Naive thymus-derived CD8-positive, alpha-beta T cell (primary cell): ENCODE data around the gene ACTR3C. TPM values are rescaled to one million over a fixed set of nuclear protein-coding genes. Genes with fewer than 3 reads are reported as not detected.

ENCODE experiments used
- ATAC-seq, 2 donors: fragments of 150-1000 bp; cut with Tn5 transposase in 1 of 2; sonication (Bioruptor Pico), chemical (Tn5 transposase) in 1 of 2; 1 replicate in 1 of 2; 2 replicates in 1 of 2; pipeline ENCODE4 v1.10.0; 2021; ENCODE audit warnings: mild to moderate bottlenecking in 2 of 2, moderate library complexity in 2 of 2
- POLR2A ChIA-PET: fragments of 350-600 bp; sonication (Branson Sonifier 250); formaldehyde crosslinking; loops from one replicate; lab custom pipeline; 2021; ENCODE audit warnings: antibody characterized with exemption; lab: Charles Lee
- DNase-seq, 10 donors: peaks; one replicate each; pipeline versions ENCODE4 v3.0.0 to v3.0.0-alpha.2; 2020 to 2022
- H3K27ac Mint-ChIP-seq, 10 donors: one replicate each; pipeline ENCODE4 v1.8.0; 2020 to 2022; ENCODE audit warnings: mild to moderate bottlenecking in 10 of 10, mixed read lengths in 10 of 10, moderate library complexity in 4 of 10, inconsistent platforms in 1 of 10
- H3K27me3 Mint-ChIP-seq, 5 donors: one replicate each; pipeline ENCODE4 v1.8.0; 2021 to 2022; ENCODE audit warnings: mixed read lengths in 5 of 5
- H3K36me3 Mint-ChIP-seq, 3 donors: one replicate each; pipeline ENCODE4 v1.8.0; 2020 to 2022; ENCODE audit warnings: mixed read lengths in 3 of 3, mild to moderate bottlenecking in 2 of 3, inconsistent platforms in 1 of 3
- H3K4me1 Mint-ChIP-seq, 4 donors: one replicate each; pipeline ENCODE4 v1.8.0; 2021 to 2022; ENCODE audit warnings: mixed read lengths in 4 of 4
- H3K4me3 Mint-ChIP-seq, 10 donors: one replicate each; pipeline ENCODE4 v1.8.0; 2020 to 2022; ENCODE audit warnings: mild to moderate bottlenecking in 10 of 10, mixed read lengths in 10 of 10, moderate library complexity in 6 of 10, inconsistent platforms in 1 of 10
- H3K9me3 Mint-ChIP-seq, 9 donors: one replicate each; pipeline ENCODE4 v1.8.0; 2020 to 2022; ENCODE audit warnings: mixed read lengths in 9 of 9, mild to moderate bottlenecking in 3 of 9, inconsistent platforms in 1 of 9, moderate library complexity in 1 of 9
- polyA plus RNA-seq, 3 donors: library from polyadenylated mRNA; unstranded; fragments of 300-500 nt; fragmentation: Illumina TruSeq; gene quantifications; one replicate each; pipeline ENCODE4 v1.2.3, GENCODE V29; 2021
- total RNA-seq, 8 experiments: library from RNA in 2 of 8; stranded (reverse) in 2 of 8; gene quantifications; one replicate each; pipeline ENCODE4 v1.2.3 and lab custom pipeline; 2021 to 2026

The ACTR3C gene
- total RNA-seq (10 to 100 TPM in 1 of 2 experiments, 1 to 10 TPM in 1; 9.8 to 12.8 TPM), polyA plus RNA-seq (1 to 10 TPM; 2.1 to 4.6 (median 3.5) TPM), total RNA-seq (lab: John Stamatoyannopoulos, UW) (3.6 to 6.3 (median 5.1) reads per million in 6 experiments)

- no peaks in the 10 kb centered on the region for H3K27me3 Mint-ChIP-seq
- H3K9me3 Mint-ChIP-seq: no peaks in the 10 kb centered on the region
- POLR2A ChIA-PET: interaction anchor here (0.6 to 1.7 kb wide), 6 partner anchors 9 to 1211 kb away, joined by 3 to 8 read pairs (median 4); partner anchors contain the start of genes GIMAP7 and REPIN1
- H3K27ac Mint-ChIP-seq: peak within 1 kb of the TSS; percentile 95 to 99 (median 97)
- peak; percentile 33 to 78 (median 58) for DNase-seq
- peaks cover 24 to 55% (median 48%) of the 10 kb centered on the region in 4 donors for H3K4me1 Mint-ChIP-seq
- peaks cover 7 to 30% (median 9%) of the 10 kb centered on the region in 3 donors for H3K36me3 Mint-ChIP-seq
- H3K4me3 Mint-ChIP-seq: peak within 1 kb of the TSS; percentile 92 to 100 (median 98)
- ATAC-seq: peak; percentile 61 to 76
Observed at GRCh38 chr7:150322833-150323681, at the start of gene ACTR3C, which contains the start of gene LRRC61. Gene ACTR3C (minus strand): TSS chr7:150323545. CDS start chr7:150295296, 28,249 bp downstream. Gene LRRC61 (plus strand): TSS chr7:150323355. CDS start chr7:150336862, 13,507 bp downstream.

- POLR2A ChIA-PET: interaction anchor here (2.2 kb wide), 1 partner anchor 11 kb away, joined by 5 read pairs; no protein-coding TSS in a partner anchor
- H3K27ac Mint-ChIP-seq: peak overlapping the region in 6 of 10 donors; percentile 36 to 90 (median 62)
- no peak for ATAC-seq
- peaks cover 29 to 71% (median 67%) of the 10 kb centered on the region in 4 donors for H3K4me1 Mint-ChIP-seq
- no peaks in the 10 kb centered on the region for H3K9me3 Mint-ChIP-seq
- no peaks in the 10 kb centered on the region for H3K27me3 Mint-ChIP-seq
- H3K36me3 Mint-ChIP-seq: peaks cover 0 to 26% (median 0%) of the 10 kb centered on the region in 3 donors
- no peak for DNase-seq
- H3K4me3 Mint-ChIP-seq: peak overlapping the region in 2 of 10 donors; percentile 11
Observed at GRCh38 chr7:150372271-150373048, 49.1 kb upstream of the ACTR3C start.

DNA sequence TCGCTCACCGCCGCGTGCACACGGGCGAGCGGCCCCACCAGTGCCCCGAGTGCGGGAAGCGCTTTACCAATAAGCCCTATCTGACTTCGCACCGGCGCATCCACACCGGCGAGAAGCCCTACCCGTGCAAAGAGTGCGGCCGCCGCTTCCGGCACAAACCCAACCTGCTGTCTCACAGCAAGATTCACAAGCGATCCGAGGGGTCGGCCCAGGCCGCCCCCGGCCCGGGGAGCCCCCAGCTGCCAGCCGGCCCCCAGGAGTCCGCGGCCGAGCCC, 48.6 kb upstream of the ACTR3C start:
- H3K9me3 Mint-ChIP-seq: no peaks in the 10 kb centered on the region
- H3K4me1 Mint-ChIP-seq: peaks cover 29 to 67% (median 65%) of the 10 kb centered on the region in 4 donors
- no peaks in the 10 kb centered on the region for H3K27me3 Mint-ChIP-seq
- ATAC-seq (no peak), DNase-seq (no peak)
- POLR2A ChIA-PET: no interaction called here
- H3K27ac Mint-ChIP-seq: no peak overlapping the region
- no peak overlapping the region for H3K4me3 Mint-ChIP-seq
- peaks cover 0 to 26% (median 0%) of the 10 kb centered on the region in 3 donors for H3K36me3 Mint-ChIP-seq

GRCh38 chr7:150371131-150371995, 48.0 kb upstream of the ACTR3C start:
- peaks cover 0 to 26% (median 0%) of the 10 kb centered on the region in 3 donors for H3K36me3 Mint-ChIP-seq
- H3K4me3 Mint-ChIP-seq: peak overlapping the region in 2 of 10 donors; percentile 89 to 96
- H3K9me3 Mint-ChIP-seq: no peaks in the 10 kb centered on the region
- DNase-seq: no peak
- H3K27me3 Mint-ChIP-seq: no peaks in the 10 kb centered on the region
- peaks cover 27 to 67% (median 62%) of the 10 kb centered on the region in 4 donors for H3K4me1 Mint-ChIP-seq
- H3K27ac Mint-ChIP-seq: peak overlapping the region in 7 of 10 donors; percentile 15 to 97 (median 91)
- POLR2A ChIA-PET: interaction anchor here (3.5 to 7.3 kb wide), 2 partner anchors 15 to 34 kb away, joined by 41 to 96 read pairs; a partner anchor contains a TSS
- ATAC-seq: no peak

- Mint-ChIP-seq H3K9me3 (no peaks in the 10 kb centered on the region), H3K4me1 (peaks cover 24 to 67% (median 62%) of the 10 kb centered on the region in 4 donors), H3K27me3 (no peaks in the 10 kb centered on the region), H3K36me3 (peaks cover 0 to 26% (median 0%) of the 10 kb centered on the region in 3 donors), H3K4me3 (peak overlapping the region; percentile 55 to 98 (median 94)), H3K27ac (peak overlapping the region; percentile 81 to 97 (median 94))
- POLR2A ChIA-PET: interaction anchor here (1.5 to 7.3 kb wide), 5 partner anchors 7 to 76 kb away, joined by 3 to 96 read pairs (median 37); partner anchors contain the start of gene ZNF775
- DNase-seq (no peak), ATAC-seq (no peak)
Observed at GRCh38 chr7:150370612-150371071, 47.3 kb upstream of the ACTR3C start.

DNA sequence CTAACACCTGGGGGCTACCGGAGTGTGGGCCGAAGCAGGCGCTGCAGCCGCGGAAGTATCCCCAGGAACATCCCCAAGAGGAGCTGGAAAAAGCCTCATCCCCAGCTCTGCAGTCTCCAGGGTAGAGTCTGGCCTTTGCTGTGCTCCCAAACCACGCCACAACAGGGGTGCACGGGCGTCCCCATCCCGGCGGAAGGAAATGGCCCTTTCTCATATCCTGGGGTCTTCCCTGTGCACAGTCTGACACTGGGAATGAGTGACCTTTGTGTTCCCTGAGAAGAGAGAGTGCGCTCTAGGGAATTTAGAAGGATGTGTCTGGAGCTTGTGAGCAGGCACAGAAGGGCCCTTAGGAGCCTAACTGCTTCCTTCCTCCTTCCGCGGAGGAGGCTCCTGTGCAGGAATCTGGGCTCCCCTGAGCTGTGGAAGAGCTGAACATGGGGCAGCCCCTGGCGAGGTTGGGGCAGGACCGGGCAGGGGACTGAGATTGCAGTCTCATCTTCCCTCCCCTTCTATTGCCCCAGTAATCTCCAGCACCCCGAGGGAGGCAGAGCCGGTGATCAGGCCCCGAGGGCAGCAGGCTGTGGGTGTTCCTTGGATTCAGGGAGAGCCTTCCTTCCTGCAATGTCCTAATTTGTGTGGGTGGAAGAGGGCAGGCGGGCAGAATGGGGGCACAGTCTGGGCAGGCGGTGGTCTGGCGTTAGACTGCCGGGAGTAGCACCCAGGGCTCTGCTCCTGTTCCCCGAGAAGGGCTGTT, 46.6 kb upstream of the ACTR3C start:
- Mint-ChIP-seq H3K27me3 (no peaks in the 10 kb centered on the region), H3K4me1 (peaks cover 25 to 68% (median 62%) of the 10 kb centered on the region in 4 donors), H3K36me3 (peaks cover 0 to 26% (median 0%) of the 10 kb centered on the region in 3 donors), H3K4me3 (peak overlapping the region; percentile 89 to 98 (median 94)), H3K27ac (peak overlapping the region; percentile 89 to 97 (median 95)), H3K9me3 (no peaks in the 10 kb centered on the region)
- POLR2A ChIA-PET: interaction anchor here (1.0 to 7.3 kb wide), 12 partner anchors 8 to 386 kb away, joined by 3 to 96 read pairs (median 6); partner anchors contain the start of genes GIMAP1 and ZNF775
- ATAC-seq (no peak), DNase-seq (no peak)

DNA sequence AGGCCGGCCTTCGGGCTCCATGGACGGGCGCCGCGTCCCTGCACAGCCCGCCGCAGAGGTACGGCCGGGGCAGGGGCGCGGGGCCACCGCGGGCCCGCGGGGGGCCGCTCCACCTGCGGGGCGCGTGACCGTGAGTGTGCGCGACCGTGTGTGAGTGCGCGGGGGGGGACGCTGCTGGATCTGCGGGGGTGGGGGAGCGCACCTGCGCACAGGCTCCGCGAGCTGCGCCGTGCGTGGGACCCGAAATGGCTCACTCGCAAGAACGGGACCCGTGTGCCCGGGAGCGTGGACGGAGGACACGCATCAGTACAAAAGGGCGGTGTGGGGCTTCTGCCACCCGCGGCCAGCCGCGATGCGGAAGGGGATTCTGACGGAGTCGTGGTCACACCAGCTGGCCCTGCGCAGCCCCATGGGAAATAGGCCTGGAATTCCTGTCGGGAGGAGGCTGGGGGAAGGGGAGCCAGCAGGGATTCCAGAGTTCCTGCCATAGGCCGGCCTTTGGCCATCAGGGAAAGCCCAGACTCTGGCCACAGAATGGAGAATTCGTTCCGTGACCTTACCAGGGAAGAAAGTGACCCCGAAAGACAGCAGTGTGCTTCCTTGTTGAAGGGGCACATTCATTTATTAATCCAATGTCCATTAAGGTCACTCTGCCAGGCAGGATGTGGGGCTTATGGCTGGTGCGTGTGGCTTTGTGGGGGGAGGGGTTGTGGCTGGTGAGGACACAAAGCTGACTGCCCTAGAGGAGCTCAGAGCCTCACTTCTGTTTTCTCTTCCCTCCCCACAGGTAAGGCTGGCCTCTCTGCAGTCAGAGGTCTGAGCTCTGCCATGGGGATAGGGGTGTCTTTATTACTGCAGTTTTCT, 45.8 kb upstream of the ACTR3C start:
- ATAC-seq (peak; percentile 60 to 73), DNase-seq (peak in 9 of 10 donors; percentile 50 to 77 (median 61))
- peaks cover 21 to 64% (median 58%) of the 10 kb centered on the region in 4 donors for H3K4me1 Mint-ChIP-seq
- POLR2A ChIA-PET: interaction anchor here (0.7 to 7.3 kb wide), 22 partner anchors 8 to 952 kb away, joined by 3 to 96 read pairs (median 5); partner anchors contain the start of genes ACTR3C, GIMAP1, GIMAP5 and GIMAP8
- H3K9me3 Mint-ChIP-seq: no peaks in the 10 kb centered on the region
- no peaks in the 10 kb centered on the region for H3K27me3 Mint-ChIP-seq
- peaks cover 0 to 23% (median 0%) of the 10 kb centered on the region in 3 donors for H3K36me3 Mint-ChIP-seq
- H3K4me3 Mint-ChIP-seq: peak overlapping the region; percentile 89 to 98 (median 94)
- H3K27ac Mint-ChIP-seq: peak overlapping the region; percentile 89 to 97 (median 95)

- Mint-ChIP-seq H3K27me3 (no peaks in the 10 kb centered on the region), H3K9me3 (no peaks in the 10 kb centered on the region), H3K36me3 (peaks cover 0 to 15% (median 0%) of the 10 kb centered on the region in 3 donors), H3K4me3 (peak within 1 kb of the TSS; percentile 89 to 98 (median 94)), H3K27ac (peak within 1 kb of the TSS; percentile 90 to 98 (median 96)), H3K4me1 (peaks cover 21 to 65% (median 57%) of the 10 kb centered on the region in 4 donors)
- DNase-seq (peak; percentile 66 to 87 (median 74)), ATAC-seq (peak; percentile 43 to 54)
- POLR2A ChIA-PET: interaction anchor here (0.7 to 7.3 kb wide), 18 partner anchors 8 to 951 kb away, joined by 3 to 96 read pairs (median 5); partner anchors contain the start of genes ACTR3C, GIMAP5, GIMAP8 and LRRC61
Observed at GRCh38 chr7:150368096-150368883, 44.9 kb upstream of the ACTR3C start, which contains the start of gene REPIN1. Gene REPIN1 (plus strand): TSS chr7:150368822. CDS start chr7:150369712, 890 bp downstream.

- peak overlapping the region; percentile 90 to 98 (median 94) for H3K27ac Mint-ChIP-seq
- no peaks in the 10 kb centered on the region for H3K27me3 Mint-ChIP-seq
- H3K9me3 Mint-ChIP-seq: no peaks in the 10 kb centered on the region
- ATAC-seq (peak; percentile 48 to 63), DNase-seq (no peak)
- POLR2A ChIA-PET: interaction anchor here (0.7 to 7.3 kb wide), 12 partner anchors 10 to 642 kb away, joined by 3 to 96 read pairs (median 8); partner anchors contain the start of genes GIMAP5, GIMAP8 and ZNF775
- H3K4me1 Mint-ChIP-seq: peaks cover 24 to 66% (median 53%) of the 10 kb centered on the region in 4 donors
- peaks cover 0 to 10% (median 0%) of the 10 kb centered on the region in 3 donors for H3K36me3 Mint-ChIP-seq
- peak overlapping the region; percentile 81 to 93 (median 90) for H3K4me3 Mint-ChIP-seq
Observed at GRCh38 chr7:150367677-150368095, 44.3 kb upstream of the ACTR3C start.
